A549 (cell line): ENCODE measurements around the gene APOD.

Experiments
- BHLHE40 ChIP-seq: IDR thresholded peaks from 2 replicates; pipeline ENCODE4 v1.6.1; 2012; ENCODE audit warnings: low read depth, low read length, inconsistent platforms
- CBX2 ChIP-seq: fragments of 200-600 bp; sonication (generic); IDR thresholded peaks from 2 replicates; pipeline ENCODE4 v1.6.1; 2016; ENCODE audit warnings: low read depth, mild to moderate bottlenecking, borderline replicate concordance
- CTCF ChIP-seq: fragments of >200 bp; sonication (Bioruptor Twin); formaldehyde crosslinking; IDR thresholded peaks from 3 replicates; pipeline ENCODE4 v1.5.1; 2016
- ESRRA ChIP-seq: fragments of 150-350 bp; IDR thresholded peaks from 2 replicates; pipeline ENCODE4 v1.6.1; 2014; ENCODE audit warnings: mild to moderate bottlenecking, low read length, borderline replicate concordance
- HDAC2 ChIP-seq: fragments of 200-600 bp; sonication (generic); IDR thresholded peaks from 2 replicates; pipeline ENCODE4 v1.6.1; 2016
- JUNB ChIP-seq: fragments of >200 bp; sonication (Bioruptor Twin); formaldehyde crosslinking; IDR thresholded peaks from 2 replicates; pipeline ENCODE4 v1.6.1; 2016
- MAX ChIP-seq: IDR thresholded peaks from 2 replicates; pipeline ENCODE4 v1.6.1; 2012
- POLR2A ChIP-seq: IDR thresholded peaks from 2 replicates; pipeline ENCODE4 v1.6.1; 2012; ENCODE audit warnings: mild to moderate bottlenecking, low read length
- REST ChIP-seq: fragments of 200-600 bp; sonication (generic); IDR thresholded peaks from 2 replicates; pipeline ENCODE4 v1.6.1; 2016; ENCODE audit warnings: antibody characterized with exemption, mild to moderate bottlenecking, moderate library complexity

- TF ChIP-seq REST (no peak), CBX2 (no peak), ESRRA (no peak), JUNB (no peak), BHLHE40 (no peak), POLR2A (no peak), CTCF (no peak), MAX (no peak), HDAC2 (no peak)
Observed at GRCh38 chr3:195565716-195566115, 18.0 kb downstream of the APOD start.
